Peyer's patch (tissue), 4 donors: ENCODE data around the gene HOXC6. TPM values are rescaled to one million over a fixed set of nuclear protein-coding genes. Genes with fewer than 3 reads are reported as not detected.
"Not testable (repeated sequence)": the region's sequence is repeated elsewhere in the genome, so short reads cannot be mapped to it uniquely, and the experiment has no call there.

Experiments
- DNase-seq, 3 donors: peaks; one replicate each; pipeline ENCODE4 v3.0.0-alpha.2; 2017 to 2019
- H3K27ac ChIP-seq, 4 donors: fragments of 200-600 bp; sonication (generic); one replicate each; pipeline ENCODE4 v1.5.1; 2016 to 2019
- H3K27me3 ChIP-seq, 2 donors: fragments of 200-600 bp; sonication (generic); one replicate each; pipeline ENCODE4 v1.5.1; 2019
- H3K36me3 ChIP-seq, 3 donors: fragments of 200-600 bp; sonication (generic); one replicate each; pipeline ENCODE4 v1.5.1; 2016 to 2019
- H3K4me1 ChIP-seq, 4 donors: fragments of 200-600 bp; sonication (generic); one replicate each; pipeline ENCODE4 v1.5.1; 2016 to 2019
- H3K4me3 ChIP-seq, 4 donors: fragments of 200-600 bp; sonication (generic); 1 replicate in 3 of 4; 2 replicates in 1 of 4; pipeline ENCODE4 v1.5.1; 2016 to 2019; ENCODE audit warnings: mild to moderate bottlenecking in 1 of 4
- H3K9me3 ChIP-seq, 4 donors: fragments of 200-600 bp; sonication (generic); one replicate each; pipeline ENCODE4 v1.5.1; 2016 to 2019; ENCODE audit warnings: mild to moderate bottlenecking in 1 of 4
- CTCF ChIP-seq, 6 experiments: fragments of 450-650 bp in 4 of 6; fragments of 200-600 bp in 2 of 6; sonication (generic) in 1 of 6; IDR thresholded peaks; one replicate each; pipeline ENCODE4 v1.5.1; 2017 to 2019; ENCODE audit warnings: antibody characterized with exemption in 6 of 6, mild to moderate bottlenecking in 3 of 6, moderate library complexity in 1 of 6
- POLR2A ChIP-seq, 2 donors: fragments of 450-650 bp; IDR thresholded peaks; one replicate each; pipeline ENCODE4 v1.5.1; 2017; ENCODE audit warnings: antibody characterized with exemption in 2 of 2, mild to moderate bottlenecking in 2 of 2, moderate library complexity in 2 of 2
- total RNA-seq, 4 donors: library from RNA; depleted of rRNA; stranded (reverse); fragments of >200 nt; gene quantifications; one replicate each; pipeline ENCODE4 v1.1.0, GENCODE V29; 2016

The HOXC6 gene
- total RNA-seq, 4 donors from 2014 or later = 0.70 to 1.7 (median 1.3) TPM

DNA sequence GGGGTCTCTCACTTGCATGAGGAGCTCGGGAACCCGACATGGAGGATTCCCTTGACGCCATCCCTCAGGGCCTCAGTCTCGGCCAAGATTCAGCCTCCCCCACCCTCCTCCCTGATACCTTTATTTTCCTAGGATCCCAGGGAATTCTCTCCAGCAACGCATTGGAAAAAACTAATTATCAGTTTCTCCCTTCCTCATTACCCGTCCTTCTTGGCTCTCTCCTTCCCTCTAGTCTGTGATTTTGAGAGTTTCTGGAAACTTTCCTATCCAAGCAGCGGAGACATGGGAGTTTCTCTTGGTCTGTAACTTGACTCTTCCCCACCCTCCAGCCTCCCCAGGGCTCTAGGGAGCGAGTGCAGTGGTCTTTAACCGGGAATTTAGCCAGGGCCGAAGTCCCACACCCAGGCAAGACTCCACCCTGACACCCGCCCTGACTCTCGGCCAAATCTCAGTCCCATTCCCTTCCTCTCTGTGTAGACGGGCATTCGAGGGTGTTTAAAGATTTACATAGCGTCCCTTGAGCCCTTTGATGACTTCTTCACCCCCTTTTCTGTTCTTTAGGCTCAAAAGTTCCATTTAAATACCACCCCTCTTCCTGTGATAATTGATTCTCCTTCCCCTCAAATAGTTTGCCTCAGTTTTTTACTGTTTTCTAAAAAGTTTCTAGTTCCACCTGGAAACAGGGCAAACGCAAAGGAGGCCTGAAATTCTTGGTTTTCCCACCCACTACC is 11.3 kb downstream of the HOXC6 start:
- TF ChIP-seq CTCF (IDR thresholded peaks at IDR 0.05) = no peak
- TF ChIP-seq POLR2A (IDR thresholded peaks at IDR 0.05) = no peak
- Histone ChIP-seq H3K27me3 (no peaks in the 10 kb centered on the region), H3K36me3 (no peaks in the 10 kb centered on the region), H3K4me3 (no peak overlapping the region), H3K27ac (peak overlapping the region in 3 of 4 donors; percentile 31 to 72 (median 63)), H3K4me1 (peaks cover 0 to 24% (median 0%) of the 10 kb centered on the region in 4 donors), H3K9me3 (no peaks in the 10 kb centered on the region)
- peak in 1 of 3 donors; percentile 47 for DNase-seq

- H3K9me3 ChIP-seq = no peaks in the 10 kb centered on the region
- H3K4me1 ChIP-seq = peaks cover 0 to 24% (median 0%) of the 10 kb centered on the region in 4 donors
- no peaks in the 10 kb centered on the region for H3K36me3 ChIP-seq
- TF ChIP-seq CTCF (IDR thresholded peaks at IDR 0.05) (no peak), POLR2A (IDR thresholded peaks at IDR 0.05) (no peak)
- DNase-seq = peak in 1 of 3 donors; percentile 47
- H3K4me3 ChIP-seq = no peak overlapping the region
- H3K27me3 ChIP-seq = no peaks in the 10 kb centered on the region
- peak overlapping the region in 1 of 4 donors; percentile 72 for H3K27ac ChIP-seq
Measured at GRCh38 chr12:54040148-54040494, 11.9 kb downstream of the HOXC6 start.

DNA sequence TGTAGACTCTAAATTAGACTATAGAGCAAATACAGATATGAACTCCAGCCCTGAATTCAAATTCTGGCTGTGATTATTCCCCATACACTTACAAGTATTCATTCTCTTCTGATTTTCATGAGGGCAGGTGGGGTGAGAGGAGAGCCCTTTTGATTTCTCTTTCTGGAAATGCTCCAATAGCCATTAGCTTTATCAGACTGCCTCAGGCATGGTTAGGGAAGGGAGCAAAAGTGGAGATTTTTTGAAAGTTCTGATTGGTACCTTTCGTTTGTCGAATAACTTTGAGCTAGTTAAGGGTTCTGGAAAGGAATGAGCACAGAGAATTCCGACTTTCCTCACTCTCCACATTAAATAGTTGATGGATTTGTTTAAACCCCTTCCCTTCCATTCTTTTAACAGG is 12.4 kb downstream of the HOXC6 start:
- Histone ChIP-seq H3K27me3 (no peaks in the 10 kb centered on the region), H3K4me3 (no peak overlapping the region), H3K9me3 (no peaks in the 10 kb centered on the region), H3K4me1 (peaks cover 0 to 24% (median 0%) of the 10 kb centered on the region in 4 donors), H3K36me3 (no peaks in the 10 kb centered on the region), H3K27ac (no peak overlapping the region)
- no peak for DNase-seq
- TF ChIP-seq POLR2A (IDR thresholded peaks at IDR 0.05) (no peak), CTCF (IDR thresholded peaks at IDR 0.05) (no peak)

DNA sequence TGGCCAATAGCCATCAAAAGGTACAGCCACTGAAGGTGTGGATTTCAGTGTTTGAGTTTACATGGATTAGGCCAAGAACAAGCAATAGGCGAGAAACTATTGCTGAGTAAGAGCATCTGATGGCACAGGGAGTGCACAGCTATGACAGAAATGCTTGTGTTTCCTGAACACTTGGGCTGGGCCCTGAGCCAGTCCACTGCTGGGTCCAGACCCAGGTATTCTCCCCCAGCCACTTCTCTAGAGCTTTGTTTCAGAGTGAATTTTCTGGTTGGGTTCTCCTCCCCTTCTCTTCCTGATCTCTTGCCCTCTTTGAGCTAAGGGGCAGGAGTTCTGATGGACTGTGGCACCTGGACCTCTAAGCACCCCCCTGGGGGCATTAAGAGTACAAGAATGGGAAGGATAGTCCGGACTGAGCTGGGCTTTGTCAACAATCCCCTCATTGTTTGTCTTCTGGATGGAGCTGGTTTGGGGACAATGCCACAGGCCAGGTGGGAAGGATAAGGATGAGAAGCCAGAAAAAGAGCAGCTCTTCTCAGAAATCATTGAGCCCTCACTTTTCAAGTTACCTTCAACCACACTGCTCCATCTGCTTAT is 13.0 kb downstream of the HOXC6 start:
- Histone ChIP-seq H3K36me3 (no peaks in the 10 kb centered on the region), H3K4me1 (peaks cover 0 to 24% (median 0%) of the 10 kb centered on the region in 4 donors), H3K27me3 (no peaks in the 10 kb centered on the region), H3K9me3 (no peaks in the 10 kb centered on the region), H3K27ac (no peak overlapping the region), H3K4me3 (no peak overlapping the region)
- no peak for TF ChIP-seq CTCF (IDR thresholded peaks at IDR 0.05)
- no peak for TF ChIP-seq POLR2A (IDR thresholded peaks at IDR 0.05)
- peak in 1 of 3 donors; percentile 26 for DNase-seq

- H3K4me3 ChIP-seq, H3K36me3 ChIP-seq, H3K9me3 ChIP-seq, H3K27me3 ChIP-seq, H3K27ac ChIP-seq: not testable (repeated sequence)
- H3K4me1 ChIP-seq = peaks cover 0 to 23% (median 0%) of the 10 kb centered on the region in 4 donors
- peak in 1 of 3 donors; percentile 30 for DNase-seq
Measured at GRCh38 chr12:54042033-54042432, 13.8 kb downstream of the HOXC6 start.
